SU-DHL-6 (cell line): Measurements from ENCODE around the gene RRP15.

Experiments
- CTCF ChIP-seq: fragments of 200-600 bp; sonication (generic); IDR thresholded peaks from one replicate; pipeline ENCODE4 v1.5.1; 2017; ENCODE audit warnings: antibody characterized with exemption, mild to moderate bottlenecking, low read length, moderate library complexity; ENCODE audit not compliant: insufficient read depth, poor library complexity, severe bottlenecking
- EZH2phosphoT487 ChIP-seq: fragments of 200-600 bp; sonication (generic), shearing (Covaris generic); conservative IDR thresholded peaks from 2 replicates; pipeline ENCODE4 v1.6.1; 2018; ENCODE audit warnings: mild to moderate bottlenecking, antibody characterized with exemption, low read length, moderate library complexity, mixed read lengths

GRCh38 chr1:218297867-218298266, 12.8 kb downstream of the RRP15 start:
- no peak for TF ChIP-seq CTCF
- TF ChIP-seq EZH2phosphoT487, result no peak
